Testis (tissue), 3 donors: ENCODE measurements around the gene PHLDA2. TPM values are rescaled to one million over a fixed set of nuclear protein-coding genes. Genes with fewer than 3 reads are reported as not detected.

Experiments
- DNase-seq: peaks from one replicate; pipeline ENCODE4 v3.0.0-alpha.2; 2019
- H3K27ac ChIP-seq, 2 donors: fragments of 200-600 bp; sonication (generic); one replicate each; pipeline ENCODE4 v1.5.1; 2019
- H3K27me3 ChIP-seq: fragments of 200-600 bp; sonication (generic); one replicate; pipeline ENCODE4 v1.5.1; 2019
- H3K36me3 ChIP-seq: fragments of 200-600 bp; sonication (generic); one replicate; pipeline ENCODE4 v1.5.1; 2017; ENCODE audit warnings: low read depth; ENCODE audit errors: missing control alignments
- H3K4me1 ChIP-seq: fragments of 200-600 bp; sonication (generic); one replicate; pipeline ENCODE4 v1.5.1; 2019
- H3K4me3 ChIP-seq, 2 donors: fragments of 200-600 bp; sonication (generic); one replicate each; pipeline ENCODE4 v1.5.1; 2017 to 2019
- H3K9me3 ChIP-seq: fragments of 200-600 bp; sonication (generic); one replicate; pipeline ENCODE4 v1.5.1; 2017
- POLR2A ChIP-seq: fragments of 450-650 bp; IDR thresholded peaks from one replicate; pipeline ENCODE4 v1.6.1; 2017; ENCODE audit warnings: antibody characterized with exemption, mild to moderate bottlenecking, moderate library complexity
- WGBS, 2 donors: methylation state at CpG; one replicate each; pipeline ENCODE4 v1.1.5; 2018; 5-methylcytosine and 5-hydroxymethylcytosine counted together
- intact Hi-C: fragments of 100-400 bp; cut with DNase I; formaldehyde crosslinking; loops from one replicate; pipeline ENCODE4 v1.15.1; 2023; ENCODE audit warnings: low total_unique reads
- polyA plus RNA-seq: library from polyadenylated mRNA; stranded (reverse); fragments of 350-450 nt; fragmentation: Illumina TruSeq; extraction: RNeasy Lipid Tissue Mini Kit (QIAGEN cat#74804); gene quantifications from one replicate; pipeline ENCODE4 v1.2.3, GENCODE V29; 2014; ENCODE audit warnings: low read depth, low replicate concordance; ENCODE audit not compliant: insufficient read depth
- total RNA-seq, 2 donors: library from RNA; depleted of rRNA; stranded (reverse); fragments of >200 nt; gene quantifications; one replicate each; pipeline ENCODE4 v1.2.3, GENCODE V29; 2016
- TF ChIP-seq, protein P1 (sequence below), 3 experiments: fragments of 450-650 bp in 2 of 3; fragments of 200-600 bp in 1 of 3; sonication (generic) in 1 of 3; IDR thresholded peaks; one replicate each; pipeline ENCODE4 v1.5.1; 2016 to 2019; ENCODE audit warnings: antibody characterized with exemption in 3 of 3, mild to moderate bottlenecking in 2 of 3, moderate library complexity in 1 of 3

Gene PHLDA2
- total and polyA plus RNA-seq, 3 donors from 2014 or later: 0.62 to 4.0 (median 2.2) TPM

- WGBS, 2 donors: 89 to 90% methylated on average over 12 to 18 of the region's 18 CpGs
- Histone ChIP-seq H3K27ac (no peak overlapping the region), H3K4me3 (no peak overlapping the region), H3K9me3 (no peaks in the 10 kb centered on the region), H3K4me1 (no peaks in the 10 kb centered on the region), H3K36me3 (no peaks in the 10 kb centered on the region), H3K27me3 (no peaks in the 10 kb centered on the region)
- no peak for DNase-seq
- TF ChIP-seq, protein P1, sequence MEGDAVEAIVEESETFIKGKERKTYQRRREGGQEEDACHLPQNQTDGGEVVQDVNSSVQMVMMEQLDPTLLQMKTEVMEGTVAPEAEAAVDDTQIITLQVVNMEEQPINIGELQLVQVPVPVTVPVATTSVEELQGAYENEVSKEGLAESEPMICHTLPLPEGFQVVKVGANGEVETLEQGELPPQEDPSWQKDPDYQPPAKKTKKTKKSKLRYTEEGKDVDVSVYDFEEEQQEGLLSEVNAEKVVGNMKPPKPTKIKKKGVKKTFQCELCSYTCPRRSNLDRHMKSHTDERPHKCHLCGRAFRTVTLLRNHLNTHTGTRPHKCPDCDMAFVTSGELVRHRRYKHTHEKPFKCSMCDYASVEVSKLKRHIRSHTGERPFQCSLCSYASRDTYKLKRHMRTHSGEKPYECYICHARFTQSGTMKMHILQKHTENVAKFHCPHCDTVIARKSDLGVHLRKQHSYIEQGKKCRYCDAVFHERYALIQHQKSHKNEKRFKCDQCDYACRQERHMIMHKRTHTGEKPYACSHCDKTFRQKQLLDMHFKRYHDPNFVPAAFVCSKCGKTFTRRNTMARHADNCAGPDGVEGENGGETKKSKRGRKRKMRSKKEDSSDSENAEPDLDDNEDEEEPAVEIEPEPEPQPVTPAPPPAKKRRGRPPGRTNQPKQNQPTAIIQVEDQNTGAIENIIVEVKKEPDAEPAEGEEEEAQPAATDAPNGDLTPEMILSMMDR (IDR thresholded peaks at IDR 0.05): no peak
- no peak for TF ChIP-seq POLR2A
- intact Hi-C loops: no loop called here
Measured at GRCh38 chr11:2914455-2915195, 14.6 kb downstream of the PHLDA2 start.

DNA sequence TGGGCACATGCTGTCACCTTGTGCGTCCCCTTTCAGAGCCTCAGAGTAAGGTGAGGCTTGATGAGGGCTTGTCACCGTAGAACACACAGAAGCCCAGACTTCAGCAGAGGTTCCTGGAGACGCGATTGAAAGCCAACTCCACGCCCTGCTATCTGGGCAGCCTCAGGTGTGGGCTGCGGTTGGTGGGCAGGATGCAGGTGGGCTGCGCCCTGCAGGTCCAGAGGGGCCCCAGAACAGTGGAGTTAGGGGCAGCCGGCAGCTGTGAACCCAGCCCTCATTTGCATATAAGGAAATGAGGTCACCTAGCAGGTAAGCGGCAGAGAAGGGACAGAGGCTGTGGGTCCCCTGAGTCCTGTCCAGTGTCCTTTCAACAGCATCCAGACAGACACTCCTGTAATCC lies 15.4 kb downstream of the PHLDA2 start:
- Histone ChIP-seq H3K27ac (no peak overlapping the region), H3K27me3 (no peaks in the 10 kb centered on the region), H3K4me1 (no peaks in the 10 kb centered on the region), H3K4me3 (no peak overlapping the region), H3K36me3 (no peaks in the 10 kb centered on the region), H3K9me3 (no peaks in the 10 kb centered on the region)
- no peak for DNase-seq
- intact Hi-C loops: no loop called here
- 90 to 94% methylated on average over 8 to 9 of the region's 9 CpGs for WGBS, 2 donors
- no peak for TF ChIP-seq POLR2A
- TF ChIP-seq, protein P1 (IDR thresholded peaks at IDR 0.05): no peak

DNA sequence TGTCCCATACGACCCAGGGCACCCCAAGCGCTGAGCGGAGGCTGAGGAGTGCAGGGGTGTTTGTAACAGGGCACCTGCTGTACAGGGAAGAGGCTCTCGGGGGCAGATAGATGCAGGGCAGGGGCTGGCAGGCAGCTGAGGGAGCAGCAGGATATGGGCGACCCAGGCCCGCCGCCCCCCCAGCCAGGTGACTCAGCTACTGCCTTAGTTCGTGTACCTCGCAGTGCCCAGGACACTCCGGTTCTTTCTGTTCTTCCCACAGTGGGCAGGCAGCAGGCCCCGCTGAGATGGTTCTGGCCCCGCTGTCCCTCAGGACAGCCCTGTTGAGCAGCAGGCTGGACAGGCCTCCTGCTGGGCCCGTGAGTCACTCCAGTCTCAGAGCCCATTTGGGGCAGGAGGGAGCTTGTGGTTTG lies 16.2 kb downstream of the PHLDA2 start:
- no peaks in the 10 kb centered on the region for H3K27me3 ChIP-seq
- no peak overlapping the region for H3K4me3 ChIP-seq
- no peak for TF ChIP-seq POLR2A
- TF ChIP-seq, protein P1 (IDR thresholded peaks at IDR 0.05): no peak
- H3K36me3 ChIP-seq: no peaks in the 10 kb centered on the region
- no peaks in the 10 kb centered on the region for H3K4me1 ChIP-seq
- DNase-seq: no peak
- WGBS, 2 donors: 97 to 100% methylated on average over 3 to 13 of the region's 13 CpGs
- no peak overlapping the region for H3K27ac ChIP-seq
- intact Hi-C loops: no loop called here
- H3K9me3 ChIP-seq: no peaks in the 10 kb centered on the region

- Histone ChIP-seq H3K36me3 (no peaks in the 10 kb centered on the region), H3K4me3 (no peak overlapping the region), H3K4me1 (no peaks in the 10 kb centered on the region), H3K27me3 (no peaks in the 10 kb centered on the region), H3K27ac (no peak overlapping the region), H3K9me3 (no peaks in the 10 kb centered on the region)
- no peak for DNase-seq
- no peak for TF ChIP-seq POLR2A
- TF ChIP-seq, protein P1 (IDR thresholded peaks at IDR 0.05): no peak
- intact Hi-C loops: no loop called here
- WGBS, 2 donors: 83 to 89% methylated on average over 3 to 5 of the region's 5 CpGs
Measured at GRCh38 chr11:2912498-2912897, 16.7 kb downstream of the PHLDA2 start.
